HG03575 (cell line): ENCODE results near the gene GALNT8.

Source experiments
- ATAC-seq: cut with Tn5 transposase; IDR thresholded peaks from one replicate; pipeline ENCODE4 v1.9.1; 2021; ENCODE audit not compliant: unreplicated experiment, insufficient number of reproducible peaks, low FRiP score; ENCODE audit errors: extremely low read depth

GALNT8 gene

DNA sequence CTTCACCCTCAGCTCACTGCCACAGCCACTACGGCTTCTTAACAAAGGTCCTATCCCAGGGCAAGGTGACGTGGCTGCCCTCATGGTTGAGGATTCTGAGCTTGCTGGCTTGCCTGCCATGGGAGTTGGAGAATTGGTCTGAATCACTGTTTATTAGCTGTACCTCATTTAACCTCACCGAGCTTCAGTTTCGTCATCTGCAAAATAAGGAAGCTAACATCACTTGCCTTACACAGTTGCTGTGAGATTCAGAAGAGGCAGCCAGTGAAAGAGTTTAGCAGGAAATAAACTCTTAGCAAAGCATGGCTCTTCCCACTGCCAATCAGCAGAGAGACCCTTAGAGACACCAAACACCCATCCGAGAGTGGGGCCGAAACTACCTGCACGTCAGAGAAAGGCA, 99.5 kb downstream of the GALNT8 start:
- ATAC-seq = no peak

DNA sequence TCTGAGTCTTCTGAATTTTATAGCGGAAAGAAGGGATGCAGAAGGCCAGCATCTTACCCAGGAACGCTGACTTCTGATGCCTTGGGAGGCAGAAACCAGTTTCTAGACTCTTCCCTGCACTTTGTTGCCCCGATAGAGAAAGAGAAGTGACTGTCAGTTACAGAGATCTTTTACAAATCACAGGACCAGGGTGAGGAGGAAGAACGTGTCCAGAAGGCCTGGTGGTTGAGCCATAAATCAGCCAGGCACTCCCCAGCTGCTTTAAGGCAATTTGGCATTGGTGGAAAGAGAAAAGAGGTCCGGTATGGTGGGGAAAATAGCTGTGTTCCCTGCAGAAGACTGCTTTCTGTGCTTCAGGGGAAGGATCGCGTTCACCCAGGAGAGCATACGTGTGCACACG, 100.8 kb downstream of the GALNT8 start:
- no peak for ATAC-seq
